Immature natural killer cell (primary cell): ENCODE measurements around the gene CCDC194. TPM values are rescaled to one million over a fixed set of nuclear protein-coding genes. Genes with fewer than 3 reads are reported as not detected.

ENCODE experiments used
- DNase-seq, 3 donors: peaks; one replicate each; pipeline ENCODE4 v3.0.0; 2022; ENCODE audit warnings: mixed read lengths in 1 of 3
- H3K27ac Mint-ChIP-seq, 6 donors: one replicate each; pipeline ENCODE4 v1.8.0; 2020; ENCODE audit warnings: mixed read lengths in 6 of 6, mild to moderate bottlenecking in 5 of 6, inconsistent platforms in 4 of 6, moderate library complexity in 3 of 6
- H3K27me3 Mint-ChIP-seq, 3 donors: one replicate each; pipeline ENCODE4 v1.8.0; 2020 to 2021; ENCODE audit warnings: low read depth in 3 of 3, mild to moderate bottlenecking in 3 of 3, mixed read lengths in 3 of 3, moderate library complexity in 3 of 3, inconsistent platforms in 1 of 3
- H3K36me3 Mint-ChIP-seq, 3 donors: one replicate each; pipeline ENCODE4 v1.8.0; 2020; ENCODE audit warnings: mixed read lengths in 3 of 3, inconsistent platforms in 2 of 3, mild to moderate bottlenecking in 2 of 3
- H3K4me1 Mint-ChIP-seq, 2 donors: one replicate each; pipeline ENCODE4 v1.8.0; 2020; ENCODE audit warnings: inconsistent platforms in 2 of 2, mild to moderate bottlenecking in 2 of 2, mixed read lengths in 2 of 2, moderate library complexity in 1 of 2
- H3K4me3 Mint-ChIP-seq, 5 donors: one replicate each; pipeline ENCODE4 v1.8.0; 2020; ENCODE audit warnings: mild to moderate bottlenecking in 5 of 5, mixed read lengths in 5 of 5, inconsistent platforms in 3 of 5, moderate library complexity in 3 of 5
- H3K9me3 Mint-ChIP-seq, 6 donors: one replicate each; pipeline ENCODE4 v1.8.0; 2020; ENCODE audit warnings: mild to moderate bottlenecking in 6 of 6, mixed read lengths in 6 of 6, inconsistent platforms in 4 of 6, moderate library complexity in 3 of 6
- polyA plus RNA-seq, 3 donors: library from polyadenylated mRNA; unstranded; fragments of 300-500 nt; fragmentation: Illumina TruSeq; gene quantifications; one replicate each; pipeline ENCODE4 v1.2.3, GENCODE V29; 2021

The CCDC194 gene
- under 1 TPM in 1 of 3 donors, not detected in 2; 0.40 TPM for polyA plus RNA-seq

DNA sequence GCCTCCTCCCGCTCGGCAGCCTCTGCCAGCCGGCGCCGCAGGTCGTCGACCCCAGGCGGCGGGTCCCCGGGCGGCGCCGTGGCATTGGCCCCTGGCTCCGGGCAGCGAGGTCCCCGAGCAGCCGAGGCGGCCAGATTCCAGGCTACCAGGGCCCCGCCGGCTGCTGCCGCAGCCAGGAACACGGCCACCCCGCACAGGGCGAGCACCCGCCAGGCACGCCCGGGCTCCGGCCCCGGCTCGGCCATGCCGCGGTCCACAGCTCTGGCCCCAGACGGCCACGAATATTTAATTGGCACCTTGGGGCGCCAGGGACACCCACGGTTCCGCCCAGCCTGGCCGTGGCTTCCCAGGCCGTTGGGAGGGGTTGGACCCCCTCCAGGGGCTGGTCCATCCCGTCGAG, at the start of gene CCDC194:
Gene CCDC194 (minus strand): TSS at position 283 of the 400 bp plus-strand sequence. CDS start 38 bp downstream, at position 245.
- Mint-ChIP-seq H3K4me3 (peak within 1 kb of the TSS in 1 of 5 donors; percentile 21), H3K36me3 (no peaks in the 10 kb centered on the region), H3K27me3 (peaks cover 0 to 7% (median 0%) of the 10 kb centered on the region in 3 donors), H3K4me1 (peaks cover 14 to 26% of the 10 kb centered on the region in 2 donors), H3K9me3 (no peaks in the 10 kb centered on the region), H3K27ac (peak within 1 kb of the TSS in 3 of 6 donors; percentile 44 to 73 (median 53))
- DNase-seq = no peak

DNA sequence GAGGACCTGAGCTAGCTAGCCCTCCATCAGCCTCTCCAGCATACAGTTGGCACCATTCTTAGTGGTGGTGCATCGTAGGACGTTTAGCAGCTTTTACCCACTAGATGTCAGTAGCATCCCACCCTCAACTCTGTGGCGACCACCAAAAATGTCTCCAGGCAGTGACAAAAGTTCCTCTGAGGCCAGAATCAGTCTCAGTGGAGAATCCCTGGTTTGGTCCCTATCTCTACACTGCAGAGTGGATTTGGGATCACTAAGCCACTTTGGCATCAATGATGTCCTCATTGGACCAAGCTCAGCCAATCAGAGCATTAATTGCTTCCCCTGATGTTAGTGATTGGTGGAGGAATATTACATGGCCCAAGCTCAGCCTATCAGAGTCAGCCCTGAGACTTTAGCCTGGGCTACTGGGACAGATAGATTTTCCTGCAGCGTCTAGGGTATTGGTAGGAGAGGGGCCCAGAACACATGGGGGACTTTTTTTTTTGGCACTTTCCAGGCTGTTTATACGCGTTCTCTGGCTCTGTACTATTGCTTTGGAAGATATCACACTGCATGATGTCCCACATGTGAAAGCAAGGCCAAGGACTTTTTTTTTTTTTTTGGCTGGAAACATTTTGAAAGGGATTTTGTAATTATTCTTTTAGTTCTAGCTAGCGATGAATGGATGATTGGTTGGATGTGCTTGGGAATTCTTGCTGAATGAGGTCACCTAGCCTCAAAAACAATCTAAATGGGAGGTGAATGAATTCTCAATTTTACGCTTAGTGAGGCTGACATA, 47.4 kb upstream of the CCDC194 start:
- H3K4me1 Mint-ChIP-seq = no peaks in the 10 kb centered on the region
- DNase-seq = peak in 2 of 3 donors; percentile 19
- H3K27me3 Mint-ChIP-seq = peaks cover 0 to 3% (median 2%) of the 10 kb centered on the region in 3 donors
- no peak overlapping the region for H3K27ac Mint-ChIP-seq
- H3K36me3 Mint-ChIP-seq = no peaks in the 10 kb centered on the region
- no peaks in the 10 kb centered on the region for H3K9me3 Mint-ChIP-seq
- H3K4me3 Mint-ChIP-seq = no peak overlapping the region

DNA sequence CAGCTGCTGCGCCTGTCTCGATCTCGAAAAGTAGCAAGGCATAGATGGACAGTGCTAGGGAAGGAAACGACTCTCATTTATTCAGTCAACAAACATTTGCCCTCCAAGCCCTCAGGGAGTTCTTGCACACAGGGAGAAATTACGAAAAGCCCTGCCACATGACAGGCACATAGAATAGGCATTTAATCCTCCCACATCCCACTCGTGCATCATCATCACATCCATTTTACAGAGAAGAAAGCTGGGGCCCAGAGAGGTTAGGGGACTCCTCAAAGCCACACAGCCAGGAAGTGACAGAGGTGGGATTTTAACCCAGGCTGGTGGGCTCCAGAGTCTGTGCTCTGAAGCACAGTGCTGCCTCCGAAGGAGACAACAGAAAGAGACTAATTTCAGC, 42.9 kb upstream of the CCDC194 start:
- Mint-ChIP-seq H3K4me3 (no peak overlapping the region), H3K27ac (no peak overlapping the region), H3K4me1 (no peaks in the 10 kb centered on the region), H3K27me3 (peaks cover 2 to 3% (median 2%) of the 10 kb centered on the region in 3 donors), H3K36me3 (no peaks in the 10 kb centered on the region), H3K9me3 (no peaks in the 10 kb centered on the region)
- no peak for DNase-seq

- no peak for DNase-seq
- H3K4me1 Mint-ChIP-seq = no peaks in the 10 kb centered on the region
- no peak overlapping the region for H3K27ac Mint-ChIP-seq
- peaks cover 2 to 3% (median 2%) of the 10 kb centered on the region in 3 donors for H3K27me3 Mint-ChIP-seq
- no peak overlapping the region for H3K4me3 Mint-ChIP-seq
- no peaks in the 10 kb centered on the region for H3K36me3 Mint-ChIP-seq
- H3K9me3 Mint-ChIP-seq = no peaks in the 10 kb centered on the region
Measured at GRCh38 chr19:17436094-17436873, 42.3 kb upstream of the CCDC194 start.

- DNase-seq = no peak
- Mint-ChIP-seq H3K36me3 (no peaks in the 10 kb centered on the region), H3K9me3 (no peaks in the 10 kb centered on the region), H3K4me3 (no peak overlapping the region), H3K4me1 (no peaks in the 10 kb centered on the region), H3K27ac (no peak overlapping the region), H3K27me3 (peaks cover 2 to 3% (median 2%) of the 10 kb centered on the region in 3 donors)
Measured at GRCh38 chr19:17435218-17435617, 41.2 kb upstream of the CCDC194 start.

DNA sequence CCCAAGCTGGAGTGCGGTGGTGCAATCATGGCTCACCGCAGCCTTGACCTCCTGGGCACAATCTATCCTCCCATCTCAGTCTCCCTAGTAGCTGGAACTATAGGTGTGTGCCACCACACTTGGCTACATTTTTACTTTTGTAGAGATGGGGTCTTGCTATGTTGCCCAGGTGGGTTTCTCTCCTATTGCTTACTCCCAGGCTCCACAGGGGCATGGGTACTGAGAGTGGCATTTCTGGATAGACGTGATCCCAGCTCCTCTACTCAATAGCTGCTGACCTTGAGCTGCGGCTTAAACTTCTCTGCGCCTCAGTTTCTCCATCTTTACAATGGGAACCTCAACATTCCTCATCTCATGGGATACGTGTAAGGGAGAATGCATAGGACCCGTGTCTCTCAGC, 37.4 kb upstream of the CCDC194 start:
- H3K27me3 Mint-ChIP-seq = peaks cover 0 to 2% (median 2%) of the 10 kb centered on the region in 3 donors
- H3K36me3 Mint-ChIP-seq = no peaks in the 10 kb centered on the region
- no peaks in the 10 kb centered on the region for H3K9me3 Mint-ChIP-seq
- H3K4me3 Mint-ChIP-seq = no peak overlapping the region
- no peak overlapping the region for H3K27ac Mint-ChIP-seq
- DNase-seq = no peak
- H3K4me1 Mint-ChIP-seq = no peaks in the 10 kb centered on the region

- Mint-ChIP-seq H3K36me3 (no peaks in the 10 kb centered on the region), H3K27me3 (peaks cover 0 to 2% (median 2%) of the 10 kb centered on the region in 3 donors), H3K9me3 (no peaks in the 10 kb centered on the region), H3K4me3 (no peak overlapping the region), H3K4me1 (peaks cover 0 to 1% of the 10 kb centered on the region in 2 donors), H3K27ac (no peak overlapping the region)
- DNase-seq = no peak
Measured at GRCh38 chr19:17429641-17430113, 35.7 kb upstream of the CCDC194 start.

DNA sequence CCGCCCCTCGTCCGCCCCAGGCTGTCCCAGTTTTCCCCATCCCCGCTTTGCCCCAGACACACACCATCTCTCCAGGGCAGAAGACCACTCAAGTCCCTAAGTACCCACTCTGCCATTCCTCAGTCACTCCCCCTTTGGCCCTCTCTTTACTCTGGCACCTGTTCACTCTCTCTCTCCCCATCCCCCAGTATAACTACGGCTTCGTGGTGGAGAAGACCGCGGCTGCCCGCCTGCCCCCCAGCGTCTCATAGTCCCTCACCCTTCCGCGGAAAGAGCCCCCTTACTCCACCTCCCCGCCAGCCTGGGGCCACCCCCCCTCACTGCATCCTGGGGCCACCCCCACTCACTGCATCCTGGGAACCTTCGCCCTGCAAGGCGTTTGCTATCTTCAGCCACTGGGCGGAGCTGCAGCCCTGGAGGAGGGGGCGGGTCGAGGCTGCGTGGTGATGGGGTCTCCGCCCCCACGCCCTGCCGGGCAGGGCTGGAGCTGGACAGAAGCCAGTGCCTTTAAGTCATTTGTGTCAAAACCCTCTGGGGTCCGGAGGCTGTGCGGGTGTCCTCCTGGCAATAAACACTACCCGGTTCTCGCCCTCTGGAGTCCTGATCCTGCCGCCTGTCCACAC, 30.9 kb upstream of the CCDC194 start:
- H3K4me1 Mint-ChIP-seq = peaks cover 10% of the 10 kb centered on the region in 2 donors
- H3K36me3 Mint-ChIP-seq = peaks cover 0 to 4% (median 4%) of the 10 kb centered on the region in 3 donors
- no peaks in the 10 kb centered on the region for H3K9me3 Mint-ChIP-seq
- H3K27ac Mint-ChIP-seq = no peak overlapping the region
- DNase-seq = peak in 2 of 3 donors; percentile 14 to 22
- H3K4me3 Mint-ChIP-seq = no peak overlapping the region
- peaks cover 0 to 2% (median 2%) of the 10 kb centered on the region in 3 donors for H3K27me3 Mint-ChIP-seq

DNA sequence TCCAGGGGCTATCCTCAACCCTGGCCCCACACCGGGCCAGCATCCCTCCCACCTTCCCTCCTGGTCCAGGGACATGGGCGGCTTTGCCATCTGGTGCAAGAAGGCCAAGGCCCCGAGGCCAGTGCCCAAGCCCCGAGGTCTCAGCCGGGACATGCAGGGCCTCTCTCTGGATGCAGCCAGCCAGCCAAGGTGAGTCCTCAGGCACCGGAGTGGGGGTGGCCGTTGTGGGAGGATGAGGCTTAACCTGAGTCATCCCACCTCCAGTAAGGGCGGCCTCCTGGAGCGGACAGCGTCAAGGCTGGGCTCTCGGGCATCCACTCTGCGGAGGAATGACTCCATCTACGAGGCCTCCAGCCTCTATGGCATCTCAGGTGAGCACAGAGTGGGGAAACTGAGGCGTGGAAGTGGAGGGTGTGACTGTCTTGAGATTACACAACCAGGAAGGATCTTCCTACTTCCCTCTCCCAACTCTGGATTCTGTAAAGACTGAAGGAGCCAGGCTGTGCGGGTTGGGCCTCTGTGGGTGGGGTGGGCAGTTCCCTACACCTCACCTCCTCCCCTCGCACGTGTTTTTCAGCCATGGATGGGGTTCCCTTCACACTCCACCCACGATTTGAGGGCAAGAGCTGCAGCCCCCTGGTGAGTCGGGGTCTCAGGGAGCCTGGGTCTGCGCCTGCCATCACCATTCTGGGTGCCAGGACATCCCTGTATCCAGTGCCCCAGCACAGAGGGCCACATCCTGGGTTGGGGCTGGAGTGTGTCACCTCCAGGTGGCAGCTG, 29.6 kb upstream of the CCDC194 start:
- H3K4me1 Mint-ChIP-seq = peaks cover 18 to 22% of the 10 kb centered on the region in 2 donors
- no peak for DNase-seq
- H3K9me3 Mint-ChIP-seq = no peaks in the 10 kb centered on the region
- H3K27me3 Mint-ChIP-seq = peaks cover 0 to 9% (median 2%) of the 10 kb centered on the region in 3 donors
- H3K27ac Mint-ChIP-seq = no peak overlapping the region
- no peak overlapping the region for H3K4me3 Mint-ChIP-seq
- peaks cover 0 to 4% (median 4%) of the 10 kb centered on the region in 3 donors for H3K36me3 Mint-ChIP-seq

GRCh38 chr19:17421942-17422341, 27.9 kb upstream of the CCDC194 start:
- Mint-ChIP-seq H3K36me3 (peaks cover 1 to 4% (median 4%) of the 10 kb centered on the region in 3 donors), H3K27ac (no peak overlapping the region), H3K27me3 (peaks cover 0 to 9% (median 2%) of the 10 kb centered on the region in 3 donors), H3K4me3 (peak overlapping the region in 1 of 5 donors; percentile 13), H3K9me3 (no peaks in the 10 kb centered on the region), H3K4me1 (peaks cover 18 to 22% of the 10 kb centered on the region in 2 donors)
- no peak for DNase-seq

DNA sequence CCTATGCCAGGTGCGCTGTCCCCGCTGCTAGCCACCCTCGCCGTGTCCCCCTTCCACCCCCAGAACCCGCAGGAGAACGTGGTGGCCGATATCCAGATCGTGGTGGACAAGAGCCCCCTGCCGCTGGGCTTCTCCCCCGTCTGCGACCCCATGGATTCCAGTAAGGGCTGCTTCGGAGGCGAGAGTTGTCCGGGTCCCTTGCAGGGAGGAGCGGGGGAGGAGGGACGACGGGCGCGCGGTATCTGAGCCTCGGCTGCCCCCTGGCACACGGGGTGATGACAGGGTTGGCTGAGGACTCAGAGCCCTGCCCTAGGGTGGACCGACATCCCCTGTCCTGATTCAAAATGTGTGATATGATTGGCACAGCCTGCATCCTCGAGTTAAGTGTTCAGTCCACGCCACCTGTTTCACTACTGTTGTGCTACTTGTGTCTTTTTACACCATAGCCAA, 26.5 kb upstream of the CCDC194 start:
- peak overlapping the region in 5 of 6 donors; percentile 31 to 91 (median 77) for H3K27ac Mint-ChIP-seq
- peaks cover 18 to 22% of the 10 kb centered on the region in 2 donors for H3K4me1 Mint-ChIP-seq
- peaks cover 0 to 9% (median 2%) of the 10 kb centered on the region in 3 donors for H3K27me3 Mint-ChIP-seq
- peak overlapping the region; percentile 82 to 97 (median 91) for H3K4me3 Mint-ChIP-seq
- H3K36me3 Mint-ChIP-seq = peaks cover 4% of the 10 kb centered on the region in 3 donors
- H3K9me3 Mint-ChIP-seq = no peaks in the 10 kb centered on the region
- DNase-seq = peak in 1 of 3 donors; percentile 14

- Mint-ChIP-seq H3K27ac (peak within 1 kb of the TSS; percentile 89 to 97 (median 94)), H3K27me3 (peaks cover 0 to 9% (median 2%) of the 10 kb centered on the region in 3 donors), H3K4me3 (peak within 1 kb of the TSS; percentile 91 to 97 (median 96)), H3K36me3 (peaks cover 4 to 8% (median 4%) of the 10 kb centered on the region in 3 donors), H3K9me3 (no peaks in the 10 kb centered on the region), H3K4me1 (peaks cover 18 to 22% of the 10 kb centered on the region in 2 donors)
- DNase-seq = peak; percentile 94 to 96 (median 96)
Measured at GRCh38 chr19:17419621-17420474, 25.9 kb upstream of the CCDC194 start, which contains the start of gene MVB12A. Gene MVB12A (plus strand): TSS chr19:17420047. CDS start chr19:17420136, 89 bp downstream.
